Fibroblast of skin of abdomen (primary cell): ENCODE results near the gene AMBRA1.
A peak's percentile ranks its signal among the peaks of the same experiment; 100 is the strongest.

ENCODE experiments used
- DNase-seq: peaks from one replicate; pipeline ENCODE4 v3.0.0-alpha.2; 2013

AMBRA1 gene

GRCh38 chr11:46574656-46575055 lies 19.2 kb downstream of the AMBRA1 start:
- DNase-seq: no peak

GRCh38 chr11:46570790-46571398 lies 22.9 kb downstream of the AMBRA1 start:
- no peak for DNase-seq

DNA sequence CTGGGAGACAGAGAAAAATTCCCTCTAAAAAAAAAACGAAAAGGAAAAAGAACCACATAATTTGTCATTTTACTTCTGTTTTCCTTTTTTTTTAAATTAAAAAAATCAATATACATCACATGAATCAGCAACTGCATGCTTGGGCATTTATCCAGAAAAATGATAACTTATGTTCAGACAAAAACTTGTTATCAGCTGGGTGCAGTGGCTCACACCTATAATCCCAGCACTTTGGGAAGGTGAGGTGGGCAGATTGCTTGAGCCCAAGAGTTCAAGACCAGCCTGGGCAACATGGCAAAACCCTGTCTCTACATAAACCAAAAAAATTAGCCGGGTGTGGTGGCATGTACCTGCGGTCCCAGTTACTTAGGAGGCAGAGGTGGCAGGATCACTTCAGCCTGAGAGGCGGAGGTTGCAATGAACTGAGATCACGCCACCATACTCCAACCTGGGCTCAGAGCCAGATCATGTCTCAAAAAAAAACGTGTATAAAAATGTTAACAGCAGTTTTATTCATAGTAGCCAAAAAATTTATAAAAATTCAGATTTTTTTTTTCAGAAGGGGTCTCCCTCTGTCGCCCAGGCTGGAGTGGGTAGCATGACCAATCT lies 28.5 kb downstream of the AMBRA1 start:
- DNase-seq: no peak

DNA sequence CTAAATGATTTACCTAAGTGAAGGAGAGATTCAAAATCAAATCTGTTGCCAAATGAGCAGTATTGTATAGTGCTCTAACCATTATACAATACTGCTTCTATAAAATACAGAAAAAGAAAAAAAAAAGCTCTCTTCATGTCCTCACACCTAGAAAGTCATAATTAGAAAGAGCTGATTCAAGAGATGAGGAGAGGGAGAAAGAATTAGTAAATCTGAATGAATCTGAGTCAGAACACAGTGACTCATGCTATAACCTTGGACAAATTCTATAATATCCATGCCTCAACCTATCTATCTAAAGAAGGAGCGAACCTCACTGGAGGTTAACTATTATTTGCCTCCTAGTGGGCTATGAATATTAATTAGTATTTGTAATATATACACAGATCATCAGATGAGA lies 29.4 kb downstream of the AMBRA1 start:
- DNase-seq: peak; percentile 72

DNA sequence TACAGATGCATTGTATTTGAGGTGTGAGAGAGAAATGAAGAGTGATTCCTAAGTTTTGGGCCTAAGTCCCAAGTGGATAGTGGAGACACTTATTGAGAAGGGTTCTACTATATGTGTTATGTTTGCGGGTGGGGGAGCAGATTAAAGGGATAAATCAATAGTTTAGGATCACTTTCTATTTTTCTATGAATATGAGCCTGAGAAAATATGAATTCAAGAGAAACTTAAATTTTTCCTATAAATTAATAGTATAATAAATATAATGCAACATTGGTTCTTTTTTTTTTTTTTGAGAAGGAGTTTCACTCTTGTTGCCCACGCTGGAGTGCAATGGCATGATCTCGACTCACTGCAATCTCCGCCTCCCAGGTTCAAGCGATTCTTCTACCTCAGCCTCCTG lies 31.3 kb downstream of the AMBRA1 start:
- no peak for DNase-seq

DNA sequence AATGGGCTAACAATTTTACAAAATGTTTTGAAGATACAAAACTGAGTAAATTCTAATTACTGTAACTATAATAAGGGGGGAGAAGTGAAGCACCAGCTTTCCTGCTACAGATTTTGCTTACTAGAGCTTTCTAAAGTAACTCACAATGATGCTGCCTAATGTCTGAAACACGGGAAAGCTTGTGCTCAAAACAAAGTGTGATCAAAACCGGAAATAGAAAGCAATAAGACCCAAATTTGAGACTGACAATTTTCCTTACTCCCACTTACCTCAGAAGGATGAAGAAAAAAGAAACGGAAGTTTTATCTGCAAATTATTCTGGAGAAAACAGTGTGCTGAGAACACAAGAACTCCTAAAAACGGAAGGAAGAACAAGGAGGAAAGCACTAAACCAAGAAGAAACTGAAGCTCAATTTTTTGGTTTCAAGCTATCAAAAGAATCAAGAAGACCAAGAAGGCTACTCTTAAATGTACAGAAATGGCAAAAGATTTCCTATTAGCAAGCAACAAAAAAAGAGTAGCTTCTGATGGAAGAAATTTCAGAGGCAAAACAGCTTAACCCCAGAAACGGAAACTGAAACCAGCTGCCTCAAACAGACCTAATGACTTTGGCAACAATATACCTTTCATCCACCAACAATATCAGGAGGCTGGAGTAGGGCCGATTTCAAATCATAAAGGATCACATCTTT lies 33.4 kb downstream of the AMBRA1 start:
- no peak for DNase-seq

- DNase-seq: no peak
Measured at GRCh38 chr11:46559815-46560214, 34.0 kb downstream of the AMBRA1 start.

- no peak for DNase-seq
Measured at GRCh38 chr11:46557684-46558151, 36.1 kb downstream of the AMBRA1 start.

DNA sequence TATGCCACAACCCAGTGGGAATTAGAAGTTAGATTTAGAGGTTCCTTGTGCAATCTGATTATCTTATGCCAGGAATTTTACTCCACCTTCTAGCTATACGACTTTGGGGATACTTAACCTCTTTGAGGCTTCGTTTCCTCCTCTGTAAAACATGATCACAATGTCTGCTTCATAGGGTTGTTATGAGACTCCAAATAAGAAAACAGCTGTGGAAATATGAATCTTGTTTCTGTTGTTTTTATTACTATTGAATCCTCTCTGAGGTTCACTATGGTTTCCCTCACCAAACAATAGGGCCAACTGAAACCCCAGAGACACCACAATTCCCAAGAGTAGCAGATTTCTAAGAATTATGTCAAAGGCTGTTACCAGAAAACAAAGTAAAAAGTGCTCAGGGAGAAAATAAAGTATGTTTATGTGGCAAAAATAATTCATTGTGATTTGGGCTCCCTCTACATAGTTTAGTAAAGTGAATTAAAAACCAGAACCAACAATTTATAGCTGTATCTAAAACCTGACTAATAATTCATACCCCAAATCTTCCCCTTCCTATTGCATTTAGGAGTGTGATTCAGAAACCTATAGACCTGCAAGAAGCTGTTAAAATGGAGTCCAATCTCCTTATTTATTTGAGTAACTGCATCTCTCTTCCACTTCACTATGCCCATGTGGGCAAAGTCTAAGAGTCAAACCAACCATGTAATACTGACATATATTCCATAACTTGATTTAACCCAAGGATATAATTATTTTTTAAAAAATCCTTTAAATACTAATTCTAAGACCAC lies 38.4 kb downstream of the AMBRA1 start:
- DNase-seq: peak; percentile 25

- peak; percentile 65 for DNase-seq
Measured at GRCh38 chr11:46554213-46555147, 39.3 kb downstream of the AMBRA1 start.

- DNase-seq: no peak
Measured at GRCh38 chr11:46553814-46554212, 40.0 kb downstream of the AMBRA1 start.

DNA sequence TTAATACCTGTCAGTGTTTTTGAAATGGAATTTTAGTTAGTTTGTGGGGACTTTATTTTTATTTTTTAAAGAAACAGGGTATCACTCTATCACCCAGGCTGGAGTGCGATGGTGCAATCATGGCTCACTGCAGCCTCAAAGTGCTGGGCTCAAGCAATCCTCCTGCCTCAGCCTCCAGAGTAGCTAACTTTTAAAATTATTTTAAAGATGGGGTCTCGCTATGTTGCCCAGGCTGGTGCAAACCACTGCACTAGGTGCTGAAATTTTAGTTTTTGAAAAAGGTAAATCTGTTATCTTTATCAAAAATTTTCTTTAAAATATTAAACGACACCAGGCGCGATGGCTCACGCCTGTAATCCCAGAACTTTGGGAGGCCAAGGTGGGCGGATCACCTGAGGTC lies 42.6 kb downstream of the AMBRA1 start:
- no peak for DNase-seq

GRCh38 chr11:46547579-46547978 lies 46.2 kb downstream of the AMBRA1 start:
- DNase-seq: no peak

GRCh38 chr11:46543564-46543963 lies 50.3 kb downstream of the AMBRA1 start:
- DNase-seq: no peak

GRCh38 chr11:46541593-46542371 lies 52.0 kb downstream of the AMBRA1 start:
- no peak for DNase-seq

GRCh38 chr11:46540807-46541206 lies 53.0 kb downstream of the AMBRA1 start:
- no peak for DNase-seq

DNA sequence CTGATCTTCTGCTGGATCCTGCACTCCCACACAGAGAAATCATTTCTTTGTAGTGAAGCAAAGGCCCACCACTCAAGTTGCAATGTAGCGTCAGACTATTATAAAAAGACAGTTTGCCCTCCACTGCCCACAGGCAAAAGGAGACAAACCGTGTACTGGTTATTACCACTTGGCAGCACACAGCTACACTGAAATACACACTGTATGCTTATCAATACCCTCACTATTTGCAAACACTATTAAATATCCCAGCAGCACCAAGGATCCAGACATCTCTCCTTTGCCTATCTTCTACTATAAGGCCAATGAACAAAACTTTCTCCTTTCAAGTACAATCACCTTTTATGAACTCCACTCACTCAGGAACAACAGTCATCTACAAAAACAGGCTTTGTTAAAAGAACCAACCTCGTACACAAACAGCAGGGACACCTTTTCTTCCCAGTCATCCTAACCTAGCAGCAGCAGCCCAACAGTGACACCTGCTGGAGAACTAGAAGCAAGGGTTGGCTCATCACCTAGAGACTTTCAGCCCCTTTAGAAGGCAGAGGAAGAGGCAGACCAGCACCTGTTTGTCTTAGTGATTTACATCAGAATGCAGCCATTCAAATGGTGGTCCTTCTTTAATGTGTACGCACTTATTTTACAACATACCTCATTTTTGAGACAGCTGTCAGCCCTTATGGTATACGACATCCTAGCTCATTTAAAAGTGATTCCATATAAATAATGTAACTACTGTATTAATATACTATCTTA lies 56.1 kb downstream of the AMBRA1 start:
- peak; percentile 72 for DNase-seq

DNA sequence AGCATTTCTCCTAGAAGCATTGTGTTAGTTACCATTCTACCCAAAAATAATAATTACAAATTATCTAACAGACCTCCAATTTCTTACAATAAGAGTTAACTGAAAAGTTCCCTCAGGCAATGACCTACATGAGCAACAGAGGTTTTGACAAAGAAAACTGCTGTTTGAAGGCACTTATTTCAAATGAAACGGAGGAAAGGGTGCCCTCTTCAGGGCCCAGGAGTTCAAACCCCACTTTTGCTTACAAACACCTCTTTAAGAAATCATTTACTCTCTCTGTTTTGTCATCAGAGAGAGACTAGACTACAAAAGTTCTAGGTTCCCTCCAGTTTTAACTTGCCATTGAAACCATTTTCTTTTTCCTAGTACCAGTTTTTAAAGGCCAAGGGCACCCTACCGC lies 56.7 kb downstream of the AMBRA1 start:
- DNase-seq: no peak

DNA sequence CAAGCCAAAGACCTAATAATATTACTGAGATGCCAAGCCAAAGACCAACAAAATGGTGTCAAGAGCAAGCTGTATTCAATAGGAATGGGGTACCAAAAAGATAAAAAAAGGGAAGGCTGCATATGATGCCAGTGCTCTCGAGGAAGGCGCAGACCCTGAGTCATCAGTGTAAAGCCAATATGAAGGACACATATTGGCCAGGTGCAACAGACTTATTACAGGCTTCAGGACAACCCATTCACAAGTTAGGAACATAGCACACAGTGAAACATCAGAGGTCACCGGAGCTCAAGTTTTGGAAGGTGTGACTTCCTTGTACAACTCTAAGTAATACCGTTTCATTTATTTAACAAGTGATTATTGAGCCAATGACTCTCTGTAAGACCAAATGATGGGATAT lies 58.1 kb downstream of the AMBRA1 start:
- no peak for DNase-seq

GRCh38 chr11:46534711-46535110 lies 59.1 kb downstream of the AMBRA1 start:
- no peak for DNase-seq
